ENCODE measurements around the gene OSBPL10.

GRCh38 chr3:31729082-31729481 lies 252.0 kb downstream of the OSBPL10 start:
- TF ChIP-seq, protein P1, sequence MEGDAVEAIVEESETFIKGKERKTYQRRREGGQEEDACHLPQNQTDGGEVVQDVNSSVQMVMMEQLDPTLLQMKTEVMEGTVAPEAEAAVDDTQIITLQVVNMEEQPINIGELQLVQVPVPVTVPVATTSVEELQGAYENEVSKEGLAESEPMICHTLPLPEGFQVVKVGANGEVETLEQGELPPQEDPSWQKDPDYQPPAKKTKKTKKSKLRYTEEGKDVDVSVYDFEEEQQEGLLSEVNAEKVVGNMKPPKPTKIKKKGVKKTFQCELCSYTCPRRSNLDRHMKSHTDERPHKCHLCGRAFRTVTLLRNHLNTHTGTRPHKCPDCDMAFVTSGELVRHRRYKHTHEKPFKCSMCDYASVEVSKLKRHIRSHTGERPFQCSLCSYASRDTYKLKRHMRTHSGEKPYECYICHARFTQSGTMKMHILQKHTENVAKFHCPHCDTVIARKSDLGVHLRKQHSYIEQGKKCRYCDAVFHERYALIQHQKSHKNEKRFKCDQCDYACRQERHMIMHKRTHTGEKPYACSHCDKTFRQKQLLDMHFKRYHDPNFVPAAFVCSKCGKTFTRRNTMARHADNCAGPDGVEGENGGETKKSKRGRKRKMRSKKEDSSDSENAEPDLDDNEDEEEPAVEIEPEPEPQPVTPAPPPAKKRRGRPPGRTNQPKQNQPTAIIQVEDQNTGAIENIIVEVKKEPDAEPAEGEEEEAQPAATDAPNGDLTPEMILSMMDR (conservative IDR thresholded peaks at IDR 0.05 in 1 of 2, IDR thresholded peaks at IDR 0.05 in 1 of 2; ENCODE audit: low read depth in 1 of 2, low read length in 2 of 2), result no peak
- no peak for TF ChIP-seq EZH2 (IDR thresholded peaks at IDR 0.05; ENCODE audit: low read length, missing control alignments)

All from fibroblast of lung (primary cell).